ENCODE data around the gene DDX24. TPM values are rescaled to one million over a fixed set of nuclear protein-coding genes. Genes with fewer than 3 reads are reported as not detected.

The DDX24 gene
- total RNA-seq = 85.2 and 89.9 TPM in 2 replicates

GRCh38 chr14:94080621-94081385 is at the start of gene DDX24, which contains the start of gene IFI27L1:
TSS of gene DDX24 (minus strand) at chr14:94081202. CDS start at chr14:94079742, 1,460 bp downstream.
TSS of gene IFI27L1 (plus strand) at chr14:94081310. CDS start at chr14:94096938, 15,628 bp downstream.

GRCh38 chr14:94129111-94129757 is 48.2 kb upstream of the DDX24 start, which contains the start of gene IFI27L2:
TSS of gene IFI27L2 (minus strand) at chr14:94129604. CDS start at chr14:94129564, 40 bp downstream.

GRCh38 chr14:94110552-94111181 is 29.7 kb upstream of the DDX24 start, which contains the start of gene IFI27:
TSS of gene IFI27 (plus strand) at chr14:94110736.

GRCh38 chr14:94026173-94026888 is 54.7 kb downstream of the DDX24 start, which contains the start of gene OTUB2:
TSS of gene OTUB2 (plus strand) at chr14:94026340. CDS start at chr14:94026538, 198 bp downstream.

Other genes starting within 250 kb of the DDX24 start
- not detected in 2 replicates for gene FAM181A, start 153.9 kb downstream of the DDX24 start, total RNA-seq
- gene ASB2, start 104.6 kb downstream of the DDX24 start, total RNA-seq = 0.15 TPM in 1 of 2 replicates, not detected in the other
- not detected in 2 replicates for gene CCDC197, start 83.9 kb downstream of the DDX24 start, total RNA-seq
- gene OTUB2, start 54.9 kb downstream of the DDX24 start, total RNA-seq = 1.3 TPM in 2 replicates
- gene IFI27L1, start 108 bp upstream of the DDX24 start, total RNA-seq = 31.7 and 32.4 TPM in 2 replicates
- gene IFI27, start 29.5 kb upstream of the DDX24 start, total RNA-seq = 0.15 TPM in 1 of 2 replicates, not detected in the other
- gene IFI27L2, start 48.4 kb upstream of the DDX24 start, total RNA-seq = 226 and 256 TPM in 2 replicates
- 0.45 TPM in 1 of 2 replicates, not detected in the other for gene PPP4R4, start 93.1 kb upstream of the DDX24 start, total RNA-seq
- gene SERPINA10, start 212.1 kb upstream of the DDX24 start, total RNA-seq = not detected in 2 replicates
- not detected in 2 replicates for gene SERPINA6, start 242.1 kb upstream of the DDX24 start, total RNA-seq